ENCODE data around the gene GABRA6.

- TF ChIP-seq CTCF (IDR thresholded peaks at IDR 0.05), result no peak
- no peak for TF ChIP-seq POLR2A (IDR thresholded peaks at IDR 0.05)
Observed at GRCh38 chr5:161691911-161692310, 6.4 kb downstream of the GABRA6 start.
